ENCODE results near the gene GTF2F2. TPM values are rescaled to one million over a fixed set of nuclear protein-coding genes. Genes with fewer than 3 reads are reported as not detected.

Gene GTF2F2
- total and polyA plus RNA-seq, 9 of the 15 experiments (the other 6 are each of a cell fraction or from before 2014, with no cell fraction given): 19.7 to 44.8 (median 32.4) TPM

DNA sequence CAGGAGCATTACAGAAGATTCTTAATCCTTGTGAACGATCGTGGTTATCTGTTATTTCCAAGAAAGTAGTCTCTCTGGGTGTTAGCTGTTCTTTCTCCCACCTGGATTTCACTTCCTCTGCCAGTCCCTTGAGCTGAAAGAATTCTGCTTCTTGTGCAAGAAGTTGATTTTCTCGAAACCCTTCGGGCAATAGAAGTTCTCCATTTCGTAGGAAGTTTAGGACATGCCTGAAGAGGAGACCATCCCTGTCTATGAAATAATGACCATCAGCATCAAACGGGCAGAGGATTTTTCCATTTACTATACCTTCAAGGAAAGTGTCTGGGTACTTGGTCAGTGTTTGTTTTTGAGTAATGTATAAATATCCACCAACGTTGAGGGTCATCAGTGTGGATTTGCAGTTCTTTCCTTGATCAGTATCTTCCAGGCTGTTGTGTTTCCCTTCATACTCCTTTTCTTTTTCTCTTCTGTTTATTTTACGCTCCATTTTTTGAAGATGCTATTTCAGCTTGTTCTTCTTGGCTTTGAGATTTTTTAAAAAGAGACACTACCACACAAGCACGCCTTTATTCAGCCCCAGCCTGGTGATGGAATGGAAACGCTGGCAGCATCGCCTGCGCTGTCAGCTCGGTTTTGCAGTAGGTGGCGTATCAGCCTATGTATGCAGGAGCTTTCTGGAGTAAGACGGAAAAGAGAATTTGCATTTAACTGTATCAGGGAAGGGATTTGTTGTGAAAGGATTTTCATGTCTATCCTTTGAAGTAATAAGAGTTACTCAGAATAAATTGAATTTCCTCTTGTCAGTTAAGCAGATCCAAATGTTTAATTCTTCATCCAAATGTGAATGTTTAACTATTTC lies 74.0 kb downstream of the GTF2F2 start (continued):
- TF ChIP-seq SAFB (IDR thresholded peaks at IDR 0.05; ENCODE audit: borderline replicate concordance, low read depth, low read length) (no peak), ZNF384 (IDR thresholded peaks at IDR 0.05; ENCODE audit: low read depth, low read length) (no peak), SNIP1 (IDR thresholded peaks at IDR 0.05; ENCODE audit: low read depth) (no peak), RAD21 (CRISPR knock-in tag; conservative IDR thresholded peaks at IDR 0.05 in 1 of 2, IDR thresholded peaks at IDR 0.05 in 1 of 2) (0 out of 4 replicates have a peak, but pooled peaks of 1 of the 2 experiments have one; percentile 2)
- TF ChIP-seq, protein P1, sequence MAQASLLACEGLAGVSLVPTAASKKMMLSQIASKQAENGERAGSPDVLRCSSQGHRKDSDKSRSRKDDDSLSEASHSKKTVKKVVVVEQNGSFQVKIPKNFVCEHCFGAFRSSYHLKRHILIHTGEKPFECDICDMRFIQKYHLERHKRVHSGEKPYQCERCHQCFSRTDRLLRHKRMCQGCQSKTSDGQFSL (CRISPR knock-in tag; IDR thresholded peaks at IDR 0.05): no peak
- TF ChIP-seq, protein P1 (tag; IDR thresholded peaks at IDR 0.05): no peak
- TF ChIP-seq, protein P2, sequence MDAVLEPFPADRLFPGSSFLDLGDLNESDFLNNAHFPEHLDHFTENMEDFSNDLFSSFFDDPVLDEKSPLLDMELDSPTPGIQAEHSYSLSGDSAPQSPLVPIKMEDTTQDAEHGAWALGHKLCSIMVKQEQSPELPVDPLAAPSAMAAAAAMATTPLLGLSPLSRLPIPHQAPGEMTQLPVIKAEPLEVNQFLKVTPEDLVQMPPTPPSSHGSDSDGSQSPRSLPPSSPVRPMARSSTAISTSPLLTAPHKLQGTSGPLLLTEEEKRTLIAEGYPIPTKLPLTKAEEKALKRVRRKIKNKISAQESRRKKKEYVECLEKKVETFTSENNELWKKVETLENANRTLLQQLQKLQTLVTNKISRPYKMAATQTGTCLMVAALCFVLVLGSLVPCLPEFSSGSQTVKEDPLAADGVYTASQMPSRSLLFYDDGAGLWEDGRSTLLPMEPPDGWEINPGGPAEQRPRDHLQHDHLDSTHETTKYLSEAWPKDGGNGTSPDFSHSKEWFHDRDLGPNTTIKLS (IDR thresholded peaks at IDR 0.05; ENCODE audit: borderline replicate concordance, low read depth): no peak
- TF ChIP-seq, protein P3, sequence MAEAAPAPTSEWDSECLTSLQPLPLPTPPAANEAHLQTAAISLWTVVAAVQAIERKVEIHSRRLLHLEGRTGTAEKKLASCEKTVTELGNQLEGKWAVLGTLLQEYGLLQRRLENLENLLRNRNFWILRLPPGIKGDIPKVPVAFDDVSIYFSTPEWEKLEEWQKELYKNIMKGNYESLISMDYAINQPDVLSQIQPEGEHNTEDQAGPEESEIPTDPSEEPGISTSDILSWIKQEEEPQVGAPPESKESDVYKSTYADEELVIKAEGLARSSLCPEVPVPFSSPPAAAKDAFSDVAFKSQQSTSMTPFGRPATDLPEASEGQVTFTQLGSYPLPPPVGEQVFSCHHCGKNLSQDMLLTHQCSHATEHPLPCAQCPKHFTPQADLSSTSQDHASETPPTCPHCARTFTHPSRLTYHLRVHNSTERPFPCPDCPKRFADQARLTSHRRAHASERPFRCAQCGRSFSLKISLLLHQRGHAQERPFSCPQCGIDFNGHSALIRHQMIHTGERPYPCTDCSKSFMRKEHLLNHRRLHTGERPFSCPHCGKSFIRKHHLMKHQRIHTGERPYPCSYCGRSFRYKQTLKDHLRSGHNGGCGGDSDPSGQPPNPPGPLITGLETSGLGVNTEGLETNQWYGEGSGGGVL (CRISPR knock-in tag; IDR thresholded peaks at IDR 0.05): no peak
